HepG2 (cell line): ENCODE results near the gene SMAD3.

ENCODE experiments used
- DBP ChIP-seq: sonication (generic); formaldehyde crosslinking; IDR thresholded peaks from 2 replicates; pipeline ENCODE4 v1.4.0; 2020; ENCODE audit warnings: missing genetic modification reagents; ENCODE audit errors: not compliant biosample characterization
- KLF9 ChIP-seq: IDR thresholded peaks from 2 replicates; pipeline ENCODE4 v1.6.1; 2016; ENCODE audit warnings: low read depth
- TAF1 ChIP-seq: sonication (generic); formaldehyde crosslinking; IDR thresholded peaks from 2 replicates; pipeline ENCODE4 v1.4.0; 2020; ENCODE audit warnings: missing genetic modification reagents
- ZNF574 ChIP-seq: sonication (generic); formaldehyde crosslinking; IDR thresholded peaks from 2 replicates; pipeline ENCODE4 v1.4.0; 2020; ENCODE audit warnings: missing genetic modification reagents

GRCh38 chr15:67198157-67198754 is 132.9 kb downstream of the SMAD3 start:
- TF ChIP-seq ZNF574 (CRISPR knock-in tag) (no peak), TAF1 (CRISPR knock-in tag) (no peak), KLF9 (CRISPR knock-in tag) (no peak), DBP (CRISPR knock-in tag) (no peak)
